Mesendoderm (in vitro differentiated cells): ENCODE results near the gene SACS.

ENCODE experiments used
- DNase-seq: peaks from one replicate; pipeline ENCODE4 v3.0.0; 2013
- H2AK5ac ChIP-seq: 2 replicates; pipeline ENCODE4 v1.6.1; 2013; ENCODE audit warnings: low read length, inconsistent platforms
- H2BK120ac ChIP-seq: 2 replicates; pipeline ENCODE4 v1.6.1; 2013; ENCODE audit warnings: low read depth, mild to moderate bottlenecking, low read length, moderate library complexity, mixed read lengths
- H2BK15ac ChIP-seq: replicated peaks from 2 replicates; pipeline ENCODE4 v1.6.1; 2013; ENCODE audit warnings: low read depth, mild to moderate bottlenecking, moderate library complexity
- H2BK5ac ChIP-seq: 2 replicates; pipeline ENCODE4 v1.6.1; 2013; ENCODE audit warnings: low read length, inconsistent platforms
- H3K18ac ChIP-seq: 2 replicates; pipeline ENCODE4 v1.6.1; 2013; ENCODE audit warnings: mild to moderate bottlenecking, low read length, mixed read lengths
- H3K23ac ChIP-seq: one replicate; pipeline ENCODE4 v1.6.1; 2013; ENCODE audit warnings: low read length
- H3K27ac ChIP-seq: 2 replicates; pipeline ENCODE4 v1.5.1; 2013; ENCODE audit warnings: low read depth, mild to moderate bottlenecking, inconsistent platforms, low read length, moderate library complexity
- H3K27me3 ChIP-seq: 2 replicates; pipeline ENCODE4 v1.6.1; 2013; ENCODE audit warnings: low read length, control low read depth, mild to moderate bottlenecking, inconsistent platforms; ENCODE audit not compliant: insufficient read depth, poor library complexity
- H3K36me3 ChIP-seq: 2 replicates; pipeline ENCODE4 v1.6.1; 2013; ENCODE audit warnings: low read length, inconsistent platforms; ENCODE audit not compliant: control insufficient read depth, insufficient read depth
- H3K4ac ChIP-seq: one replicate; pipeline ENCODE4 v1.6.1; 2013; ENCODE audit warnings: low read depth, mild to moderate bottlenecking, low read length, moderate library complexity
- H3K4me1 ChIP-seq: 2 replicates; pipeline ENCODE4 v1.6.1; 2013; ENCODE audit warnings: low read depth, low read length, inconsistent platforms; ENCODE audit not compliant: control insufficient read depth
- H3K4me2 ChIP-seq: 2 replicates; pipeline ENCODE4 v1.6.1; 2013; ENCODE audit warnings: low read length
- H3K4me3 ChIP-seq: 2 replicates; pipeline ENCODE4 v1.5.1; 2013; ENCODE audit warnings: mild to moderate bottlenecking, low read length
- H3K56ac ChIP-seq: one replicate; pipeline ENCODE4 v1.6.1; 2013; ENCODE audit warnings: low read length
- H3K79me1 ChIP-seq: 2 replicates; pipeline ENCODE4 v1.6.1; 2013; ENCODE audit warnings: low read length, inconsistent platforms
- H3K79me2 ChIP-seq: 2 replicates; pipeline ENCODE4 v1.6.1; 2013; ENCODE audit warnings: mild to moderate bottlenecking, low read length; ENCODE audit not compliant: control insufficient read depth, insufficient read depth
- H3K9ac ChIP-seq: 2 replicates; pipeline ENCODE4 v1.6.1; 2013; ENCODE audit warnings: low read length, inconsistent platforms
- H4K5ac ChIP-seq: one replicate; pipeline ENCODE4 v1.6.1; 2013; ENCODE audit warnings: low read length
- H4K8ac ChIP-seq: one replicate; pipeline ENCODE4 v1.6.1; 2013; ENCODE audit warnings: low read depth, mild to moderate bottlenecking, control low read depth, low read length, moderate library complexity
- WGBS: extraction: QIAGEN DNeasy Blood & Tissue Kit; methylation state at CpG from one replicate; pipeline ENCODE4 v1.1.7; 2013; ENCODE audit warnings: low lambda C conversion rate, missing lambda C conversion rate; ENCODE audit not compliant: insufficient coverage; ENCODE audit errors: extremely low coverage; 5-methylcytosine and 5-hydroxymethylcytosine counted together

SACS gene

GRCh38 chr13:23450340-23451046, 17.0 kb upstream of the SACS start:
- H3K27ac ChIP-seq: no peak overlapping the region
- no peak overlapping the region for H3K9ac ChIP-seq
- H2BK5ac ChIP-seq: no peak overlapping the region
- H4K5ac ChIP-seq: no peak overlapping the region
- no peak overlapping the region for H3K56ac ChIP-seq
- H4K8ac ChIP-seq: no peak overlapping the region
- WGBS: no CpG with 5 or more reads among the region's 8 CpGs
- H3K27me3 ChIP-seq: no peaks in the 10 kb centered on the region
- H3K23ac ChIP-seq: no peak overlapping the region
- H3K79me2 ChIP-seq: no peaks in the 10 kb centered on the region
- no peak overlapping the region for H2BK15ac ChIP-seq
- no peak overlapping the region for H3K4me3 ChIP-seq
- H2AK5ac ChIP-seq: no peak overlapping the region
- H3K4me1 ChIP-seq: no peaks in the 10 kb centered on the region
- no peak overlapping the region for H3K18ac ChIP-seq
- no peaks in the 10 kb centered on the region for H3K36me3 ChIP-seq
- no peak for DNase-seq
- no peaks in the 10 kb centered on the region for H3K79me1 ChIP-seq
- H3K4me2 ChIP-seq: no peak overlapping the region
- no peak overlapping the region for H2BK120ac ChIP-seq
- no peak overlapping the region for H3K4ac ChIP-seq

- Histone ChIP-seq H3K18ac (no peak overlapping the region), H3K23ac (no peak overlapping the region), H2AK5ac (no peak overlapping the region), H4K8ac (no peak overlapping the region), H3K4me1 (no peaks in the 10 kb centered on the region), H3K9ac (no peak overlapping the region), H3K79me1 (no peaks in the 10 kb centered on the region), H3K79me2 (no peaks in the 10 kb centered on the region), H2BK15ac (no peak overlapping the region), H3K27ac (no peak overlapping the region), H3K4me2 (no peak overlapping the region), H3K56ac (no peak overlapping the region), H4K5ac (no peak overlapping the region), H3K4ac (no peak overlapping the region), H2BK5ac (no peak overlapping the region), H3K27me3 (no peaks in the 10 kb centered on the region), H2BK120ac (no peak overlapping the region), H3K4me3 (no peak overlapping the region), H3K36me3 (no peaks in the 10 kb centered on the region)
- no peak for DNase-seq
- no CpG with 5 or more reads among the region's 5 CpGs for WGBS
Observed at GRCh38 chr13:23449398-23450162, 16.1 kb upstream of the SACS start.

- Histone ChIP-seq H3K27ac (no peak overlapping the region), H3K79me2 (no peaks in the 10 kb centered on the region), H2BK5ac (no peak overlapping the region), H2BK120ac (no peak overlapping the region), H3K4ac (no peak overlapping the region), H3K4me1 (no peaks in the 10 kb centered on the region), H4K8ac (no peak overlapping the region), H3K36me3 (no peaks in the 10 kb centered on the region), H3K27me3 (no peaks in the 10 kb centered on the region), H2AK5ac (no peak overlapping the region), H3K79me1 (no peaks in the 10 kb centered on the region), H3K23ac (no peak overlapping the region), H4K5ac (no peak overlapping the region), H3K9ac (no peak overlapping the region), H3K4me3 (no peak overlapping the region), H3K18ac (no peak overlapping the region), H3K56ac (no peak overlapping the region), H2BK15ac (no peak overlapping the region), H3K4me2 (no peak overlapping the region)
- no peak for DNase-seq
- WGBS: no CpG with 5 or more reads among the region's 3 CpGs
Observed at GRCh38 chr13:23447927-23448326, 14.4 kb upstream of the SACS start.

GRCh38 chr13:23445794-23446193, 12.3 kb upstream of the SACS start:
- H3K36me3 ChIP-seq: no peaks in the 10 kb centered on the region
- WGBS: no CpG with 5 or more reads among the region's 1 CpG
- H2BK120ac ChIP-seq: no peak overlapping the region
- H3K4me1 ChIP-seq: no peaks in the 10 kb centered on the region
- H3K23ac ChIP-seq: no peak overlapping the region
- H3K4me2 ChIP-seq: no peak overlapping the region
- no peaks in the 10 kb centered on the region for H3K79me1 ChIP-seq
- no peak overlapping the region for H3K4ac ChIP-seq
- no peak overlapping the region for H3K27ac ChIP-seq
- H3K27me3 ChIP-seq: no peaks in the 10 kb centered on the region
- no peak overlapping the region for H3K56ac ChIP-seq
- no peak overlapping the region for H4K8ac ChIP-seq
- H3K9ac ChIP-seq: no peak overlapping the region
- H2AK5ac ChIP-seq: no peak overlapping the region
- no peak overlapping the region for H2BK5ac ChIP-seq
- H3K79me2 ChIP-seq: no peaks in the 10 kb centered on the region
- no peak overlapping the region for H2BK15ac ChIP-seq
- no peak overlapping the region for H3K18ac ChIP-seq
- H4K5ac ChIP-seq: no peak overlapping the region
- H3K4me3 ChIP-seq: no peak overlapping the region
- DNase-seq: peak; percentile 37

- no peak overlapping the region for H3K9ac ChIP-seq
- H3K4me1 ChIP-seq: no peaks in the 10 kb centered on the region
- H3K23ac ChIP-seq: no peak overlapping the region
- no peak overlapping the region for H3K18ac ChIP-seq
- H3K36me3 ChIP-seq: no peaks in the 10 kb centered on the region
- H3K4ac ChIP-seq: no peak overlapping the region
- H3K79me1 ChIP-seq: no peaks in the 10 kb centered on the region
- H3K27ac ChIP-seq: no peak overlapping the region
- no peak overlapping the region for H3K4me3 ChIP-seq
- H3K4me2 ChIP-seq: no peak overlapping the region
- no peak for DNase-seq
- H4K5ac ChIP-seq: no peak overlapping the region
- H2BK120ac ChIP-seq: no peak overlapping the region
- H3K27me3 ChIP-seq: no peaks in the 10 kb centered on the region
- H2AK5ac ChIP-seq: no peak overlapping the region
- H4K8ac ChIP-seq: no peak overlapping the region
- WGBS: no CpG with 5 or more reads among the region's 2 CpGs
- H2BK15ac ChIP-seq: no peak overlapping the region
- no peak overlapping the region for H3K56ac ChIP-seq
- no peak overlapping the region for H2BK5ac ChIP-seq
- H3K79me2 ChIP-seq: no peaks in the 10 kb centered on the region
Observed at GRCh38 chr13:23443878-23444277, 10.4 kb upstream of the SACS start.
